Neuronal stem cell (in vitro differentiated cells): ENCODE data around the gene STIMATE.

Source experiments
- DNase-seq: peaks from one replicate; pipeline ENCODE4 v3.0.0-alpha.2; 2013; ENCODE audit warnings: low spot score
- H2AFZ ChIP-seq: one replicate; pipeline ENCODE4 v1.6.1; 2013; ENCODE audit warnings: mild to moderate bottlenecking, low read length, inconsistent platforms
- H2AK5ac ChIP-seq: 2 replicates; pipeline ENCODE4 v1.6.1; 2013; ENCODE audit warnings: low read depth, mild to moderate bottlenecking, inconsistent platforms, low read length, moderate library complexity, mixed read lengths
- H2BK120ac ChIP-seq: 2 replicates; pipeline ENCODE4 v1.6.1; 2013; ENCODE audit warnings: low read depth, mild to moderate bottlenecking, inconsistent platforms, low read length, moderate library complexity, mixed read lengths
- H2BK12ac ChIP-seq: one replicate; pipeline ENCODE4 v1.6.1; 2013; ENCODE audit warnings: low read length, inconsistent platforms
- H2BK15ac ChIP-seq: 2 replicates; pipeline ENCODE4 v1.6.1; 2013; ENCODE audit warnings: mild to moderate bottlenecking, low read length, inconsistent platforms, mixed read lengths
- H2BK5ac ChIP-seq: one replicate; pipeline ENCODE4 v1.6.1; 2013; ENCODE audit warnings: inconsistent platforms, mild to moderate bottlenecking, low read length, moderate library complexity
- H3K14ac ChIP-seq: one replicate; pipeline ENCODE4 v1.6.1; 2013; ENCODE audit warnings: low read length, inconsistent platforms
- H3K18ac ChIP-seq: 2 replicates; pipeline ENCODE4 v1.6.1; 2013; ENCODE audit warnings: low read length, inconsistent platforms
- H3K23ac ChIP-seq: 2 replicates; pipeline ENCODE4 v1.6.1; 2013; ENCODE audit warnings: low read depth, mild to moderate bottlenecking, mixed read lengths, low read length, inconsistent platforms; ENCODE audit not compliant: poor library complexity
- H3K27ac ChIP-seq: replicated peaks from 3 replicates; pipeline ENCODE4 v1.5.1; 2013; ENCODE audit warnings: low read length, inconsistent platforms
- H3K27me3 ChIP-seq, 3 experiments: 2 replicates each; pipeline ENCODE4 v1.6.1; 2013; ENCODE audit warnings: low read length in 3 of 3, mild to moderate bottlenecking in 2 of 3, inconsistent platforms in 1 of 3, low read depth in 1 of 3, mixed read lengths in 1 of 3, moderate library complexity in 1 of 3; ENCODE audit not compliant: control insufficient read depth in 3 of 3, insufficient read depth in 3 of 3
- H3K36me3 ChIP-seq, 2 donors: replicated peaks in 1 of 2; 2 replicates each; pipeline ENCODE4 v1.6.1; 2013; ENCODE audit warnings: low read length in 2 of 2; ENCODE audit not compliant: control insufficient read depth in 2 of 2, insufficient read depth in 2 of 2
- H3K4ac ChIP-seq: 2 replicates; pipeline ENCODE4 v1.6.1; 2013; ENCODE audit warnings: inconsistent platforms, mild to moderate bottlenecking, low read length, moderate library complexity
- H3K4me1 ChIP-seq, 2 donors: 1 replicate in 1 of 2; 2 replicates in 1 of 2; pipeline ENCODE4 v1.6.1; 2013; ENCODE audit warnings: low read length in 2 of 2, low read depth in 1 of 2; ENCODE audit not compliant: control insufficient read depth in 2 of 2, insufficient read depth in 1 of 2
- H3K4me2 ChIP-seq: one replicate; pipeline ENCODE4 v1.6.1; 2013; ENCODE audit warnings: mild to moderate bottlenecking, low read length, inconsistent platforms; ENCODE audit not compliant: insufficient read depth, poor library complexity, severe bottlenecking
- H3K4me3 ChIP-seq, 2 donors: 2 replicates each; pipeline ENCODE4 v1.5.1; 2013; ENCODE audit warnings: low read length in 2 of 2, mild to moderate bottlenecking in 2 of 2, inconsistent platforms in 1 of 2, moderate library complexity in 1 of 2
- H3K79me1 ChIP-seq: one replicate; pipeline ENCODE4 v1.6.1; 2013; ENCODE audit warnings: low read depth, mild to moderate bottlenecking, inconsistent platforms, low read length, moderate library complexity
- H3K9ac ChIP-seq: one replicate; pipeline ENCODE4 v1.6.1; 2013; ENCODE audit warnings: mild to moderate bottlenecking, low read depth, low read length, inconsistent platforms; ENCODE audit not compliant: poor library complexity
- H3K9me3 ChIP-seq, 2 donors: replicated peaks in 1 of 2; 2 replicates each; pipeline versions ENCODE3 to v1.6.1; 2013; ENCODE audit warnings: low read length in 2 of 2, mild to moderate bottlenecking in 2 of 2, inconsistent platforms in 1 of 2, low read depth in 1 of 2, mixed read lengths in 1 of 2, moderate library complexity in 1 of 2; ENCODE audit not compliant: control insufficient read depth in 2 of 2, insufficient read depth in 1 of 2
- H4K8ac ChIP-seq: one replicate; pipeline ENCODE4 v1.6.1; 2013; ENCODE audit warnings: low read depth, mild to moderate bottlenecking, inconsistent platforms, low read length, moderate library complexity
- H4K91ac ChIP-seq: one replicate; pipeline ENCODE4 v1.6.1; 2013; ENCODE audit warnings: low read length, low read depth, mild to moderate bottlenecking, inconsistent platforms; ENCODE audit not compliant: poor library complexity
- WGBS, 2 donors: extraction: QIAGEN DNeasy Blood & Tissue Kit; methylation state at CpG; one replicate each; pipeline ENCODE4 v1.1.7; 2013; ENCODE audit warnings: missing lambda C conversion rate in 2 of 2, mixed read lengths in 1 of 2; ENCODE audit not compliant: insufficient read length in 2 of 2, insufficient replicate concordance in 1 of 2; ENCODE audit errors: extremely low coverage in 2 of 2; 5-methylcytosine and 5-hydroxymethylcytosine counted together

The STIMATE gene

DNA sequence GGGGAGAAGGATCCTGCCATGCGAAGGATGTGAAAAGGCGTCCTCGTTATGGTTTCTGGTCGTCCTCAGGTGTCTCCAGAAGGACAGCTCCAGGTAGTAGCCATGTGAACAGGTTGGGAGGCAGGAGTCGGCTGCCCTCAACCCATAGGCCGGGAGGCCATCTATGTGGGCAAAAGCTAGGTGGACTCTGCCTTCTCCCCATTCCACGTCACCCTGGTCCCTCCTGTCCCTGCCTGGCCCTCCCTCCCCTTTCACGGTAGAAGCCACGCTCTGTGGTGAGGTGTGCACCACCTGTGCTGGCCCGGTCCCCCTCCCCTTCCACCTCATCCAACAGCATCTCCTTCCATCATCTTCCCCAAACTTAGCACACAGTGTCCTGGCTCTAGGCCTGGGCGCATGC, 86.4 kb downstream of the STIMATE start:
- Histone ChIP-seq H3K4me3 (no peak overlapping the region), H4K91ac (no peak overlapping the region), H3K9me3 (peaks cover 0 to 5% of the 10 kb centered on the region in 2 donors), H2AK5ac (no peak overlapping the region), H3K9ac (no peak overlapping the region), H3K36me3 (no peaks in the 10 kb centered on the region), H3K4me1 (no peaks in the 10 kb centered on the region), H3K23ac (no peak overlapping the region), H2BK120ac (no peak overlapping the region), H3K18ac (peak overlapping the region; percentile 32), H3K27me3 (peaks cover 0 to 3% (median 0%) of the 10 kb centered on the region in 3 experiments), H3K4ac (no peak overlapping the region), H3K4me2 (no peak overlapping the region), H3K27ac (no peak overlapping the region), H4K8ac (no peak overlapping the region), H3K14ac (no peak overlapping the region), H2AFZ (no peak overlapping the region), H2BK15ac (no peak overlapping the region), H2BK5ac (no peak overlapping the region), H2BK12ac (no peak overlapping the region), H3K79me1 (no peaks in the 10 kb centered on the region)
- no peak for DNase-seq
- no CpG with 5 or more reads among the region's 11 CpGs for WGBS, 2 donors

GRCh38 chr3:52809662-52810377, 87.5 kb downstream of the STIMATE start:
- H2BK5ac ChIP-seq = no peak overlapping the region
- H3K79me1 ChIP-seq = no peaks in the 10 kb centered on the region
- no peak overlapping the region for H3K4me2 ChIP-seq
- no peak overlapping the region for H3K4me3 ChIP-seq
- H2BK120ac ChIP-seq = no peak overlapping the region
- H2AFZ ChIP-seq = no peak overlapping the region
- no peak overlapping the region for H3K9ac ChIP-seq
- H2BK15ac ChIP-seq = no peak overlapping the region
- H3K27me3 ChIP-seq = peaks cover 0 to 3% (median 0%) of the 10 kb centered on the region in 3 experiments
- H3K14ac ChIP-seq = no peak overlapping the region
- H4K91ac ChIP-seq = no peak overlapping the region
- no peak overlapping the region for H3K27ac ChIP-seq
- DNase-seq = no peak
- H2AK5ac ChIP-seq = no peak overlapping the region
- no peak overlapping the region for H4K8ac ChIP-seq
- WGBS, 2 donors = no CpG with 5 or more reads among the region's 7 CpGs
- peaks cover 0 to 3% of the 10 kb centered on the region in 2 donors for H3K4me1 ChIP-seq
- no peaks in the 10 kb centered on the region for H3K36me3 ChIP-seq
- H2BK12ac ChIP-seq = no peak overlapping the region
- no peak overlapping the region for H3K4ac ChIP-seq
- H3K9me3 ChIP-seq = peaks cover 0 to 5% of the 10 kb centered on the region in 2 donors
- no peak overlapping the region for H3K18ac ChIP-seq
- no peak overlapping the region for H3K23ac ChIP-seq

- Histone ChIP-seq H3K4me3 (no peak overlapping the region), H2AFZ (no peak overlapping the region), H2BK12ac (no peak overlapping the region), H3K14ac (no peak overlapping the region), H3K4ac (no peak overlapping the region), H3K9ac (no peak overlapping the region), H4K91ac (no peak overlapping the region), H3K36me3 (no peaks in the 10 kb centered on the region), H2AK5ac (no peak overlapping the region), H4K8ac (no peak overlapping the region), H3K79me1 (no peaks in the 10 kb centered on the region), H3K23ac (no peak overlapping the region), H3K4me1 (peaks cover 0 to 3% of the 10 kb centered on the region in 2 donors), H3K27me3 (peaks cover 0 to 3% (median 0%) of the 10 kb centered on the region in 3 experiments), H3K4me2 (no peak overlapping the region), H2BK120ac (no peak overlapping the region), H2BK15ac (no peak overlapping the region), H2BK5ac (no peak overlapping the region), H3K27ac (no peak overlapping the region), H3K18ac (no peak overlapping the region), H3K9me3 (peaks cover 0 to 5% of the 10 kb centered on the region in 2 donors)
- WGBS, 2 donors = 100% methylated on average over 1 of the region's 2 CpGs
- no peak for DNase-seq
These were observed 88.2 kb downstream of the STIMATE start for GRCh38 chr3:52809149-52809548.

GRCh38 chr3:52805270-52806039, 91.9 kb downstream of the STIMATE start:
- Histone ChIP-seq H3K4me3 (no peak overlapping the region), H3K23ac (no peak overlapping the region), H4K8ac (peak overlapping the region; percentile 88), H3K79me1 (no peaks in the 10 kb centered on the region), H3K9me3 (peaks cover 0 to 5% of the 10 kb centered on the region in 2 donors), H4K91ac (no peak overlapping the region), H3K4ac (peak overlapping the region; percentile 69), H3K4me2 (no peak overlapping the region), H3K9ac (no peak overlapping the region), H3K36me3 (no peaks in the 10 kb centered on the region), H2BK12ac (no peak overlapping the region), H3K14ac (peak overlapping the region; percentile 63), H3K4me1 (peaks cover 0 to 3% of the 10 kb centered on the region in 2 donors), H2AK5ac (peak overlapping the region; percentile 56), H2BK15ac (peak overlapping the region; percentile 69), H3K27me3 (peaks cover 0 to 3% (median 0%) of the 10 kb centered on the region in 3 experiments), H2BK120ac (no peak overlapping the region), H3K27ac (no peak overlapping the region), H3K18ac (peak overlapping the region; percentile 72), H2BK5ac (no peak overlapping the region), H2AFZ (no peak overlapping the region)
- WGBS, 2 donors = no CpG with 5 or more reads among the region's 19 CpGs
- DNase-seq = no peak
